Mammary microvascular endothelial cell (primary cell): ENCODE measurements around the gene OIP5. TPM values are rescaled to one million over a fixed set of nuclear protein-coding genes. Genes with fewer than 3 reads are reported as not detected.

Source experiments
- total RNA-seq: library from RNA; depleted of rRNA; stranded (reverse); fragments of >200 nt; gene quantifications from 2 replicates; pipeline ENCODE4 v1.2.3, GENCODE V29; 2015

Gene OIP5
- total RNA-seq: 26.2 and 27.7 TPM in 2 replicates

GRCh38 chr15:41332194-41333025 is at the start of gene OIP5, which contains the start of gene NUSAP1:
OIP5 (minus strand) TSS chr15:41332591; CDS start chr15:41332561, 30 bp downstream.
NUSAP1 (plus strand) TSS chr15:41332881; CDS start chr15:41332958, 77 bp downstream.

Other genes with a start within 250 kb of the OIP5 start
- gene INO80, start 216.3 kb downstream of the OIP5 start, total RNA-seq: 15.2 and 35.4 TPM in 2 replicates
- not detected in 2 replicates for gene EXD1, start 101.8 kb downstream of the OIP5 start, total RNA-seq
- gene CHP1, start 101.3 kb downstream of the OIP5 start, total RNA-seq: 82.7 and 112 TPM in 2 replicates
- 97.9 and 105 TPM in 2 replicates for gene NUSAP1, start 290 bp upstream of the OIP5 start, total RNA-seq
- gene NDUFAF1, start 69.9 kb upstream of the OIP5 start, total RNA-seq: 23.2 and 26.0 TPM in 2 replicates
- gene RTF1, start 84.5 kb upstream of the OIP5 start, total RNA-seq: 19.0 and 20.1 TPM in 2 replicates
- gene ITPKA, start 161.3 kb upstream of the OIP5 start, total RNA-seq: 0.44 and 1.7 TPM in 2 replicates
- 0.10 and 0.73 TPM in 2 replicates for gene LTK, start 181.2 kb upstream of the OIP5 start, total RNA-seq
- gene RPAP1, start 211.7 kb upstream of the OIP5 start, total RNA-seq: 21.2 and 27.4 TPM in 2 replicates
- gene TYRO3, start 226.6 kb upstream of the OIP5 start, total RNA-seq: 5.4 and 6.5 TPM in 2 replicates